IMR-90 (cell line): Measurements from ENCODE around the gene RNF144A. TPM values are rescaled to one million over a fixed set of nuclear protein-coding genes. Genes with fewer than 3 reads are reported as not detected.

ENCODE experiments used
- ATAC-seq: fragments of 200-7000 bp; cut with Tn5 transposase; 2 replicates; pipeline ENCODE4 v1.9.1; 2020; ENCODE audit warnings: low read depth, mild to moderate bottlenecking, moderate library complexity
- BruUV-seq: library from RNA; stranded (reverse); fragments of 400-500 nt; replicated peaks from 2 replicates; lab custom pipeline; 2021; lab: Mats Ljungman, UMichigan
- CTCF ChIA-PET: fragments of 300-600 bp; formaldehyde crosslinking; extraction: SDS; loops from one replicate; lab custom pipeline; 2021; ENCODE audit warnings: antibody characterized with exemption; lab: Yijun Ruan, JAX
- POLR2A ChIA-PET: fragments of 300-600 bp; sonication (Branson Sonifier 250); formaldehyde crosslinking; loops from one replicate; lab custom pipeline; 2022; ENCODE audit warnings: antibody characterized with exemption; ENCODE audit not compliant: unreplicated experiment; lab: Charles Lee
- DNase-seq: peaks from one replicate; pipeline ENCODE4 v3.0.0; 2013
- H2AFZ ChIP-seq: replicated peaks from 2 replicates; pipeline ENCODE3; 2013; ENCODE audit warnings: low read length, mild to moderate bottlenecking; ENCODE audit not compliant: poor library complexity
- H2AK5ac ChIP-seq: 2 replicates; pipeline ENCODE4 v1.6.1; 2013; ENCODE audit warnings: low read depth, low read length, inconsistent platforms
- H2AK9ac ChIP-seq: replicated peaks from 2 replicates; pipeline ENCODE3; 2013; ENCODE audit warnings: mild to moderate bottlenecking, low read depth, low read length, moderate library complexity; ENCODE audit not compliant: poor library complexity
- H2BK120ac ChIP-seq: 2 replicates; pipeline ENCODE4 v1.6.1; 2013; ENCODE audit warnings: low read depth, low read length, inconsistent platforms
- H2BK15ac ChIP-seq: 3 replicates; pipeline ENCODE4 v1.6.1; 2013; ENCODE audit warnings: low read depth, low read length, inconsistent platforms
- H2BK20ac ChIP-seq: 2 replicates; pipeline ENCODE4 v1.6.1; 2013; ENCODE audit warnings: low read depth, mild to moderate bottlenecking, inconsistent platforms, low read length, moderate library complexity
- H2BK5ac ChIP-seq: 2 replicates; pipeline ENCODE4 v1.6.1; 2013; ENCODE audit warnings: mild to moderate bottlenecking, low read depth, low read length, inconsistent platforms; ENCODE audit not compliant: poor library complexity, severe bottlenecking
- H3K14ac ChIP-seq: replicated peaks from 2 replicates; pipeline ENCODE4 v1.6.1; 2013; ENCODE audit warnings: low read depth, low read length, inconsistent platforms
- H3K18ac ChIP-seq: 2 replicates; pipeline ENCODE4 v1.6.1; 2013; ENCODE audit warnings: low read depth, low read length, control low read depth
- H3K23ac ChIP-seq: 2 replicates; pipeline ENCODE4 v1.6.1; 2013; ENCODE audit warnings: low read depth, low read length, inconsistent platforms
- H3K27ac ChIP-seq: 2 replicates; pipeline ENCODE4 v1.5.1; 2013; ENCODE audit warnings: mild to moderate bottlenecking, control low read depth, low read length; ENCODE audit not compliant: insufficient read depth
- H3K27me3 ChIP-seq: 2 replicates; pipeline ENCODE4 v1.6.1; 2013; ENCODE audit warnings: low read length; ENCODE audit not compliant: control insufficient read depth, insufficient read depth
- H3K36me3 ChIP-seq: 2 replicates; pipeline ENCODE4 v1.6.1; 2013; ENCODE audit warnings: low read length, mixed read lengths; ENCODE audit not compliant: control insufficient read depth, insufficient read depth
- H3K4ac ChIP-seq: 2 replicates; pipeline ENCODE4 v1.6.1; 2013; ENCODE audit warnings: low read depth, low read length, inconsistent platforms
- H3K4me1 ChIP-seq: 2 replicates; pipeline ENCODE4 v1.6.1; 2013; ENCODE audit warnings: low read length, mixed read lengths; ENCODE audit not compliant: control insufficient read depth, insufficient read depth
- H3K4me2 ChIP-seq: 2 replicates; pipeline ENCODE4 v1.6.1; 2013; ENCODE audit warnings: low read depth, mild to moderate bottlenecking, control low read depth, low read length, moderate library complexity
- H3K4me3 ChIP-seq: 2 replicates; pipeline ENCODE4 v1.5.1; 2013; ENCODE audit warnings: low read depth, mild to moderate bottlenecking, control low read depth, low read length, moderate library complexity; ENCODE audit not compliant: insufficient read depth
- H3K56ac ChIP-seq: 2 replicates; pipeline ENCODE4 v1.6.1; 2013; ENCODE audit warnings: low read length, inconsistent platforms; ENCODE audit not compliant: insufficient read depth; ENCODE audit errors: extremely low read depth
- H3K79me1 ChIP-seq, 2 experiments: 2 replicates each; pipeline ENCODE4 v1.6.1; 2013; ENCODE audit warnings: low read length in 2 of 2, inconsistent platforms in 1 of 2, low read depth in 1 of 2
- H3K9ac ChIP-seq: 2 replicates; pipeline ENCODE4 v1.6.1; 2013; ENCODE audit warnings: low read depth, low read length, control low read depth
- H3K9me1 ChIP-seq: 2 replicates; pipeline ENCODE4 v1.6.1; 2013; ENCODE audit warnings: low read length, inconsistent platforms; ENCODE audit not compliant: insufficient read depth
- H3K9me3 ChIP-seq: 2 replicates; pipeline ENCODE4 v1.6.1; 2013; ENCODE audit warnings: low read length; ENCODE audit not compliant: control insufficient read depth, insufficient read depth
- H4K20me1 ChIP-seq: 2 replicates; pipeline ENCODE4 v1.6.1; 2013; ENCODE audit warnings: low read length, inconsistent platforms; ENCODE audit not compliant: insufficient read depth
- H4K5ac ChIP-seq: 2 replicates; pipeline ENCODE4 v1.6.1; 2013; ENCODE audit warnings: mild to moderate bottlenecking, low read depth, low read length, control low read depth
- H4K8ac ChIP-seq, 2 experiments: 2 replicates each; pipeline ENCODE4 v1.6.1; 2013; ENCODE audit warnings: low read depth in 2 of 2, low read length in 2 of 2, control low read depth in 1 of 2, inconsistent platforms in 1 of 2
- H4K91ac ChIP-seq: 2 replicates; pipeline ENCODE4 v1.6.1; 2013; ENCODE audit warnings: low read depth, low read length, inconsistent platforms; ENCODE audit not compliant: insufficient read depth
- BHLHE40 ChIP-seq: fragments of 150-350 bp; IDR thresholded peaks from 2 replicates; pipeline ENCODE4 v1.6.1; 2016; ENCODE audit warnings: mild to moderate bottlenecking, low read depth, low read length
- CEBPB ChIP-seq: IDR thresholded peaks from 2 replicates; pipeline ENCODE4 v1.6.1; 2012; ENCODE audit warnings: low read depth, low read length, improper control_type of control experiment
- CHD1 ChIP-seq: IDR thresholded peaks from 2 replicates; pipeline ENCODE4 v1.6.1; 2012; ENCODE audit warnings: low read depth, low read length, improper control_type of control experiment
- CTCF ChIP-seq: conservative IDR thresholded peaks from 2 replicates; pipeline ENCODE4 v1.5.1; 2012; ENCODE audit warnings: mild to moderate bottlenecking, low read depth, low read length, improper control_type of control experiment
- ELK1 ChIP-seq: fragments of 150-350 bp; IDR thresholded peaks from 2 replicates; pipeline ENCODE4 v1.6.1; 2016; ENCODE audit warnings: low read depth, mild to moderate bottlenecking, low read length, moderate library complexity, borderline replicate concordance
- FOS ChIP-seq: fragments of 150-350 bp; IDR thresholded peaks from 2 replicates; pipeline ENCODE4 v1.6.1; 2016; ENCODE audit warnings: low read depth, low read length
- MAFK ChIP-seq: IDR thresholded peaks from 2 replicates; pipeline ENCODE4 v1.6.1; 2012; ENCODE audit warnings: low read depth, low read length, improper control_type of control experiment
- MAZ ChIP-seq: IDR thresholded peaks from 2 replicates; pipeline ENCODE4 v1.6.1; 2012; ENCODE audit warnings: low read depth, mild to moderate bottlenecking, low read length, improper control_type of control experiment, moderate library complexity, borderline replicate concordance
- MXI1 ChIP-seq: IDR thresholded peaks from 2 replicates; pipeline ENCODE4 v1.6.1; 2012; ENCODE audit warnings: low read depth, mild to moderate bottlenecking, low read length, moderate library complexity, borderline replicate concordance
- NFE2L2 ChIP-seq: fragments of 150-350 bp; IDR thresholded peaks from 2 replicates; pipeline ENCODE4 v1.6.1; 2016; ENCODE audit warnings: low read depth, mild to moderate bottlenecking, low read length
- RAD21 ChIP-seq: IDR thresholded peaks from 2 replicates; pipeline ENCODE4 v1.6.1; 2012; ENCODE audit warnings: low read length, improper control_type of control experiment
- RCOR1 ChIP-seq: IDR thresholded peaks from 2 replicates; pipeline ENCODE4 v1.6.1; 2012; ENCODE audit warnings: mild to moderate bottlenecking, low read length, improper control_type of control experiment; ENCODE audit not compliant: insufficient replicate concordance
- RFX5 ChIP-seq: IDR thresholded peaks from 2 replicates; pipeline ENCODE4 v1.8.0; 2012; ENCODE audit warnings: low read depth, mild to moderate bottlenecking, low read length, moderate library complexity
- SMC3 ChIP-seq: fragments of 150-350 bp; IDR thresholded peaks from 2 replicates; pipeline ENCODE4 v1.6.1; 2016; ENCODE audit warnings: low read depth, mild to moderate bottlenecking, antibody characterized with exemption, low read length, moderate library complexity
- WGBS, 2 experiments: methylation state at CpG; one replicate each; pipeline versions ENCODE4 v1.1.5 to v1.1.7; 2013; ENCODE audit warnings: missing lambda C conversion rate in 2 of 2; ENCODE audit not compliant: insufficient read length in 1 of 2; ENCODE audit errors: extremely low coverage in 2 of 2; 5-methylcytosine and 5-hydroxymethylcytosine counted together
- dilution Hi-C: fragments of 300-500 bp; cut with HindIII; formaldehyde crosslinking; loops from one replicate; pipeline ENCODE4 v1.14.3; 2018; ENCODE audit warnings: low sequenced_read_pairs; ENCODE audit not compliant: unreplicated experiment
- in situ Hi-C: fragments of 300-500 bp; cut with MboI; formaldehyde crosslinking; loops from 3 replicates; pipeline ENCODE4 v1.14.3; 2019; ENCODE audit warnings: low sequenced_read_pairs, inconsistent platforms, mixed read lengths
- intact Hi-C: fragments of 100-400 bp; cut with micrococcal nuclease; formaldehyde crosslinking; loops from 2 replicates; pipeline ENCODE4 v1.10.0; 2022
- polyA plus RNA-seq, 3 experiments: library from polyadenylated mRNA; depleted of rRNA; stranded (reverse); fragments of >200 nt; gene quantifications; 2 replicates each; pipeline ENCODE4 v1.2.3, GENCODE V29; 2012; ENCODE audit warnings: low replicate concordance in 1 of 3
- total RNA-seq: library from RNA; depleted of rRNA; stranded (reverse); fragments of >200 nt; gene quantifications from 2 replicates; pipeline ENCODE4 v1.2.3, GENCODE V29; 2012

RNF144A gene
- total and polyA plus RNA-seq, 2 of the 4 experiments (the other 2 are of a cell fraction) = 0.18 to 0.26 TPM

GRCh38 chr2:7061921-7062320 is 144.7 kb downstream of the RNF144A start:
- no peak for DNase-seq
- no peak overlapping the region for H3K14ac ChIP-seq
- H4K20me1 ChIP-seq = no peaks in the 10 kb centered on the region
- no peak overlapping the region for H3K9ac ChIP-seq
- no peak overlapping the region for H2AK5ac ChIP-seq
- BruUV-seq = no TSS peak
- H2BK15ac ChIP-seq = no peak overlapping the region
- 67% methylated on average over 1 of the region's 3 CpGs; no CpG with 5 or more reads in 1 of the 2 experiments for WGBS, 2 experiments
- H3K23ac ChIP-seq = no peak overlapping the region
- H4K5ac ChIP-seq = no peak overlapping the region
- no peak overlapping the region for H3K27ac ChIP-seq
- dilution Hi-C loops (no loop called here), in situ Hi-C loops (no loop called here), intact Hi-C loops (no loop called here)
- H2AK9ac ChIP-seq = no peak overlapping the region
- H3K4me2 ChIP-seq = no peak overlapping the region
- no peak for TF ChIP-seq BHLHE40
- TF ChIP-seq ELK1 = no peak
- TF ChIP-seq RCOR1 = no peak
- no peak for TF ChIP-seq FOS
- TF ChIP-seq RFX5 = no peak
- TF ChIP-seq SMC3 = no peak
- no peak for TF ChIP-seq MAZ
- no peak for TF ChIP-seq MAFK
- no peak for TF ChIP-seq RAD21
- no peak for TF ChIP-seq CTCF
- no peak for TF ChIP-seq MXI1
- TF ChIP-seq CHD1 = no peak
- TF ChIP-seq CEBPB = no peak
- TF ChIP-seq NFE2L2 = no peak
- H2BK20ac ChIP-seq = no peak overlapping the region
- no peak overlapping the region for H4K91ac ChIP-seq
- H3K18ac ChIP-seq = no peak overlapping the region
- H2BK120ac ChIP-seq = no peak overlapping the region
- no peak overlapping the region for H2AFZ ChIP-seq
- no peak overlapping the region for H3K4ac ChIP-seq
- H3K4me3 ChIP-seq = no peak overlapping the region
- H3K36me3 ChIP-seq = no peaks in the 10 kb centered on the region
- ChIA-PET CTCF (no interaction called here), POLR2A (no interaction called here)
- H3K56ac ChIP-seq = no peak overlapping the region
- H4K8ac ChIP-seq = no peak overlapping the region
- no peaks in the 10 kb centered on the region for H3K27me3 ChIP-seq
- no peaks in the 10 kb centered on the region for H3K9me1 ChIP-seq
- H2BK5ac ChIP-seq = no peak overlapping the region
- H3K4me1 ChIP-seq = no peaks in the 10 kb centered on the region
- no peaks in the 10 kb centered on the region for H3K79me1 ChIP-seq
- no peaks in the 10 kb centered on the region for H3K9me3 ChIP-seq
- no peak for ATAC-seq
